Stimulated activated CD8-positive, alpha-beta memory T cell treated with anti-CD3 and anti-CD28 coated beads, Interleukin-4, amount 100 ng/mL, for 24 hours (primary cell): ENCODE measurements around the gene PSMA5.
A peak's percentile ranks its signal among the peaks of the same experiment; 100 is the strongest.
"Not testable (repeated sequence)": the region's sequence is repeated elsewhere in the genome, so short reads cannot be mapped to it uniquely, and the experiment has no call there.

Source experiments
- DNase-seq: peaks from one replicate; pipeline ENCODE4 v3.0.0-alpha.2; 2020; ENCODE audit warnings: low read depth

Gene PSMA5

DNA sequence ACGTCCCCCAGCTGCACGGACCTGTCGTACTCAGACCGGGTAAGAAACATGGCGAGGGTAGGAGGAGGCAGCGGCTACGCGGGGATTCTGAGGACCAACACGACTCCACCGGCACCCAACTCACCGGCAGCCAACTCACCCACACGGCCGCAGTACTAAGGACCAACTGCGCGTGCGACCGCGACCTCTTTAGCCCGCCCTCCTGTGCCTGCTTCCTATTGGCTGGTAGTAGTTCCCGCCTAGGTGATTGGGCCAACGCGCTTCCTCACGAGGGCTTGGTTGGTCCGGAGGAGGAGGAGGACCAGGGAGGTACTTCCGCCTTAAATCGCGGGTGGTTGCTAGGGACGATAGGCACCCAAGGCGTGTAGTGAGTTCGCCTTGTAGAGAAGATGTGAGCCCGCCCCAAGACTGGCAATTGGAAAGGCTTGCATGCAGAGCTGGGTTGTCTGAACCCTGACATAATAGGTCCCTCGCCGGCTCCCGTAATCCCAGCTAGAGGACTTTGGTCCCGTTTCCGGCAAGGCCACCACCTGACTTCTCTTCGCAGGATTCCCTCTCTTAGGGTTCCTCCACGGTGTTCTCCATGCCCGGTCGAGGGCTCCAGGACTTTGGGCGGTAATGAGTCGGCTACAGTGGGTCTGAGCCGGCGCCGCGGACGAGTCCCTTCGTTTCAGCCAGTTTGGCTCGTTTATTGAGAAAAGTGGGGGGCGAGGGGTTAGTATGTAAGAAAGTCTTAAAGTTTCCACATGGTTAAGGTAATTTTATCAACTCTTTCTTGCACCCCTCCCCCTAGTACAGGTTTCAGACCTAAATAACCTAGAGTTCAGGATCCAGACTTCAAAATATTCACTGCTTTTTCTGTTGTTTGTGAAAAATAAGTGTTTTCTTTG lies at the start of gene PSMA5:
Gene PSMA5, minus strand, starts transcription at position 168 of the 890 bp plus-strand sequence. Its CDS starts 118 bp downstream, at position 50.
- DNase-seq, result peak; percentile 90

DNA sequence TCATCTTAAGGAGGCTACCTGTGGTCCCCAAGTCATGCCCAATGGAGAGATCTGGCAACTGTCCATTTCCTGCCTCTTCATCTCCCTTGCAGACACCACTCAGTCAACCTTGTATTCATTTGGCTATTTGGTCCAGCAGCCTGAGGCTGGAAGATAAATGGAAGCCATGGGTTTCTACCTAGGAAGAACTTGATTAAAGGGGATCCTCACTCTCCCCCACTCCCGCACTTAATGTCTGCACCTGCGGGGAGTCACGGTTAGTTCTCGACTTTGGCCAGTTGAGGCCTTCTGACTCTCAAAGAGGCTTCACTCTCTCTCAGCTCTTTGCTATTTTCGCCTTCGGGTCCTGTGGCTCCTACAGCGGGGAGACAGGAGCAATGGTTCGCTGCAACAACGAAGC lies 49.0 kb upstream of the PSMA5 start:
- DNase-seq, result no peak

DNA sequence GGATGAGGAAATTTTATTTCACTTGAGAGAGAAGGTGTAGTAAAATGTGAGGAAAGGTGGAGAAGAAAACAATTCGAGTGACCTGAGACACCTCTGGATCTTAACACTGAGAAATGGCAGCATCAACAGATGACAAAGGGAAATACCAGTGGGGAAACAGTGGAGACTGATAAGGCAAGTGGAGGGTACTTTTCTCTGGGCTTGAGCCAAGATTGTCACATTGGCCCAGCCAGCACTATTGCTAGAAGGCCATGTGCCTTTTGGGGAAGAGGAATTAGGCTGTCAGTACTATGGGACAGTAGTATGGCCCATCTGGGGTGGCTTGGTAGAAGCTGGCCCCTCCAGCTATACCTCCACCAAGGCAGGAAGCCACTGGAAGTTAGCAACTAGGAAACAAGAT lies 48.4 kb upstream of the PSMA5 start:
- no peak for DNase-seq

DNA sequence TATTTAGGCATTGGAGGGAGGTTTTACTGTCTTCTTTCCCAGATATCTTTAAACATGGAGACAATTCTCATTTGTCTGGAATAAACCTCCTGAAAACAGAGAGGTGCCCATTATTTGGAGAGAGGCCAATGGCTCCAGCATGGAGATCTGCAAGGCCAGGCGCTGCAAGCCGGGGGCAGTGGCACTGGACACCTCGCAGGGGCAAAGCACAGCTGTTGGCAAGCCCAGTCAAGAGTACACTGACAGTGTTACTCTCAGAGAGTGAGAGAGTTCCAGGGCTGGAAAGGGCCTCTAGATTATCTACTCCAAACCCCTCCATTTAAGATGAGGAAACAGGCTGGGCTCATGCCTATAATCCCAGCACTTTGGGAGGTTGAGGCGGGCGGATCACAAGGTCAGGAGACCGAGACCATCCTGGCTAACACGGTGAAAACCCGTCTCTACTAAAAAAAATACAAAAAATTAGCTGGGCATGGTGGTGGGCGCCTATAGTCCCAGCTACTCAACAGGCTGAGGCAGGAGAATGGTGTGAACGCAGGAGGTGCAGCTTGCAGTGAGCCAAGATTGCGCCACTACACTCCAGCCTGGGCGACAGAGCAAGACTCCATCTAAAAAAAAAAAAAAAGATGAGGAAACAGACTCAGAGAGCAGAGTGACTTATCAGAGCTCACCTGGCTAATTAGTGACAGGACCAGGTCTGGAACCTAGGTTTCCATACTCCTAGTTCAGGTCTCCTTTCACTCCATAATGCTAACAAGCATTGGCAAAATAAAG lies 47.2 kb upstream of the PSMA5 start:
- not testable (repeated sequence) for DNase-seq

DNA sequence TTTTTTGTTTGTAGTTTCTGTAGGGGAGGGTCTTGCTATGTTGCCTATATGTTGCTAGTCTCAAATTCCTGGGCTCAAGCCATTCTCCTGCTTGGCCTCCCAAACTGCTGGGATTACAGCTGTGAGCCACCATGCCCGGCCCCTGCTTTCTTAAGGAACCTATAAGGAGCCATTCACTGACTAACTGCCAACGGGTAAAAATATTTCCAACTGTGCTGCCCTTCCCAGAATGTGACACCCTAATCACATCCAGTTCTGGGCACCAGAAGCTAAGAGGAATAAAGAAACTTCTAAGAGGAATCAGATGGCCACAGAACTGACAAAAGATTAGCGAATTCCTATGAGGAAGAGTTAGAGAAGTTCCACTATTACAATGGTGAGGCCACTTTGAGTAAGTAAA lies 46.5 kb upstream of the PSMA5 start:
- DNase-seq, result no peak

DNA sequence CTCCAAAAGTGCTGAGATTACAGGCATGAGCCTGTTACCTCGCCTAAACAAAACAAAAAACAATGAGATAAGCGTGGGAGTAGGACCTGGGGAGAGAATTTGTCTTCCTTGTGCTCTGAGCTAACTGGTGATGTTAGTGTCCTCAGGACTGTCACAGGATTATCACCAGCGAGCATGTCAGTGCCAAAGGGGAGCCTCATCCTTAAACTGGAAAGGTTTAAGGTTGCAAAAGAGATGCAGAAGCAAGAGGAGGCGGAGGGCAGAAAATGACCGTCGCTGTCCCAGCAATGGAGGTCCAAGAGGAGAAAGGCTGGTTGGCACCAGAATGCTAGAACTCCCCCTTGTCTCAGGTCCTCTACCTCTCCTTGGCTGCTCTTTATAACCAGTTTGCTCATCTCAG lies 44.0 kb upstream of the PSMA5 start:
- no peak for DNase-seq

DNA sequence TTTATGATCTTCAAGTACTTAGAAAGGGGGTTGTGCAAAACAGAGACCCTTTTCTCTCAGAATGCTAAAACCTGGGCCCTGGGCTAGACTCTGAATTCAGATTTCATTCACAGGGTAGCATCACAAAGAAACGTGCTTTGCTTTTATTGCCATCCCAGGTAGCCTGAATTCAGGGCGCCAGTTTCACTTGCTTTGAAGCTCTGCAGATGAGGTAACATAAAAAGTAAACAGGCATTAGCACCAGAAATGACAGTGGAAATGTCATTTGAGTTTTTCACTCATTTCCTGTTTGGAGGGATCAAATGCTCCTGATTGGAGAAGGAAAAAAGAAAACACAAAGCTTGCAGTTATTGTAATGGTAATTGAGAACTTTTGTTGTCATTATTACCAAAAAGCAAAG lies 42.7 kb upstream of the PSMA5 start:
- no peak for DNase-seq

DNA sequence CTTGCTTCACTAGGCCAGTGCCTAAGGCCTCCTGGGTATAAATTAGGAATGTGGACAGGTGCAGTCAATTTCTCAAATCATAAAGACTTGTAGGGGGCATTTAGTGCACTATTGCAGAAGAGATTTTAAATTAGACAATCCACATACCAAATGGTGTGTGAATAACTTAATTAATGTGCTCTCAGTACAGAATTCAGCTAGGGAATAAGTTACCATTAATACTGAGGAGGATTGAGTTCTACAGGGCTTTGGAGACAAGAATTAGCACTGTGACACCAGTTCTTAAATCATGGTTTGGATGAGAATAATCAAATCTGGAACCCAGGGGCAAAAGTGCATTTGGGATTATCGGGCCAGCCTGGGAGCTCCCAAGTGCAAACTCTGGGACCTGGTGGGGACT lies 41.8 kb upstream of the PSMA5 start:
- DNase-seq, result no peak

DNA sequence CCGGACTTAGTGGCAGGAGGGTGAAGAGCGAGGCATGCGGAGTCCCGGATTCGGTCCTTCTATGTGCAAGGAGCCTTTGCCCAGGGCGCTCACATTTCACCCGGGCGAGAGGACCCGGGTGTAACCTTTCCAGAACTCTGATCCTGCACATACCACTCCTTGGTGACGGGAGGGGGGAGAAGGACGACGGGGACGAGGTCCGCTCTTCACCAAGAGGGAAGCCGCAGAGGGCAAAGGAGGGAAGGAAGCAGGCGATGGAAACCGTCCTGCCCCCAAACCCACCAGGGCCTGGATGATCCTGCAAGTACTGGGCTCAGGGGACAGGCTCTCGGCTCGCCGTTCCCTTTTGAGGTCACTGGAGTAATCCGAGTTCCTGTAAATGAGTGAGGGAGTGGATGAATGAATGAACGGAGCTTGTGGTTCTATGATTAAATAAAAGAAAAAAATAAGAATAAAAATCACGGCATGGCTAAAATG lies 41.1 kb upstream of the PSMA5 start:
- DNase-seq, result no peak

DNA sequence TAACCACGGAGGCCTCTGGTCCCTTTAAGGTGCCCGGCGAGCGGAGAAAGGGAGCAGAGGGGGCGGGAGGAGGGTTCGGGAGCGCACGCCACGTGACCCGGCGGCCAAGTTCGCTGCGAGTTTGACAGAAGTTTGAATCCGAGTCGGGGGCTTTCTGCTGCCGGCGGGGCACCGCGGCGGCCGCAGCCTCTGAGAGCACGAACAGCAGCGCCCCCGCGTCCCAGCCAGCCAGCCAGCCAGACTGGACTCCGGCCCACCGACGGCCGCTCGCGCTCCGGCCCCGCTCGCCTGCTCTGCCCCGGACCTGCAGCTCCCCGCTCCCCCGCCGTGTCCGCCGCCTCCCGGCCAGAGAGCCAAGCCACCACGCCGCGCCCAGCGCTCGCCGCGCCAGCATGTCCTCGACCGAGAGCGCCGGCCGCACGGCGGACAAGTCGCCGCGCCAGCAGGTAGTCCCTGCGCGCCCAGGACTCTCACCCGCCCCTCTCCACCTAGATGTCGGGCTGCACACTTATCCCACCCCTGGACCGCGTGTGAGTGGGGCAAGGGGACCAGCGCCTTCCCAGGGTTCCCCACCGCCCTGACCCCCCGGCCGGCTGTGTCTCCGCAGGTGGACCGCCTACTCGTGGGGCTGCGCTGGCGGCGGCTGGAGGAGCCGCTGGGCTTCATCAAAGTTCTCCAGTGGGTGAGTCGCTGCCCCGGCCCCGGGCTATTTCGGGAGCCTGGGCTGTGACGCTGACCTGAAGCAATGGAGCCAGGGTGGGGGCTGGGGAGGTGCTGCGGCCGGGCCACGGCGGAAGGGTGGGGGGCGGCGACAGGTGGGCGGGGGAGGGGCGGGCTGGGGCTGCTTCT lies 40.4 kb upstream of the PSMA5 start, which contains the start of gene SYPL2:
Gene SYPL2, plus strand, starts transcription at position 95 of the 849 bp plus-strand sequence. Its CDS starts 298 bp downstream, at position 393.
- DNase-seq, result no peak

DNA sequence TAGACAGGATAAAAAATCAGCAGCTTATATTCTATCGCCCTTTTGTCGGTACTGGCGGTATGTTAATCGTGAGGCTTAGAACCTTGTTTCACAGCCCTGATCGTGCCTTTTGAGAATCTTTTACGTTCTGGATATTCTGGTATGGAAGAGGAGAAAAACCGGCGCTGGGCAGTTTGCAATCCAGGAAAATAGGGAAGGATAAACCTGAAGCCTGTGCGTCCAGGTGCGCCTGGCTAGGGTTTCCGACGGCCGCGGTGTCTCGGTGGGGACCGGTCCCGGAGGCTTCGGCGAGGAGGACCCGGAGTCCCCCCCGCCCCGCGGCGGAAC lies 39.8 kb upstream of the PSMA5 start:
- no peak for DNase-seq

DNA sequence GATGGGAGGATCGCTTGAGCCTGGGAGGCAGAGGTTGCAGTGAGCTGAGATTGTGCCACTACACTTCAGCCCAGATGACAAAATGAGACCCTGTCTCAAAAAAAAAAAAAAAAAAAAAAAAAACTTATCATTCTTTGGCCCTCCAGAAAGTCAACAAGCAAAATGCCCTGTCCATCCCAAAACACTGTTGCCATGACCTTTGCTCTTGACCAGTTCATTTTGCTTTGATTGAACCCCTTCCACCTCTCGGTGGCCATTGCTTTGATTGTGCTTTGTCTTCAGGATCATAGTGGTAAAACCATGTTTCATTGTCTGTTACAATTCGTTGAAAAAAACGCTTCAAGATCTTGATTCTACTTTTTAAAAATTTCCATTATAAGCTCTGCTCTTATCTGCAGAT lies 31.6 kb upstream of the PSMA5 start:
- no peak for DNase-seq

DNA sequence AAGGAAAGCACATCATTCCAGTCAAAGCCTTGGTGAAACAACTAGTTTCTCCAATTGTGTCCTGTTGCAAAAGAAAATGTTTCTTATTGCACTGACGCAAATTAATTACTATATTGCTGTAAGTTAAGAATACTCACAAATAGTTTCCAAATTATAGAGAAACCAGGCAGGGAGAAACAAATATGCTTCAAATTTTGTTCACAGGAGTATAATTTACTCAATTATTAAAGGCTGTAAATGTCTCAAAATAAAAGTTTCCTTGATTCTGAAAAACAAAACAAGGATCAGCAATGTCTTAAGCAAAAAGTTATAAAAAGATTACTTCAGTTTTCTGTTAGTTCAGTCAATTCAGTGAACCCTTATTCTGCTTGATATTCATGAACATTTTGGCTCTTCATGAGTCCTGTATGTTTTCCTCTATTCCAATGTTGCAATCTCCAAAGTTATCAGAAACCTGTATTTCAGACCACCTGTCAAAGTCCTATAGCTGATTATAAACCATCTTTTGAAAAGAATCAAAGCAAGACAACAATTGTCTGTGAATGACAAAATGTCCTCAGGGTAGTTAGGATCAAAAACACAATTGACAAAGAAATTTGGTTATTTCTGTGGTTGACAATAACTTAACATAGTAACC lies 28.4 kb upstream of the PSMA5 start:
- DNase-seq, result no peak

DNA sequence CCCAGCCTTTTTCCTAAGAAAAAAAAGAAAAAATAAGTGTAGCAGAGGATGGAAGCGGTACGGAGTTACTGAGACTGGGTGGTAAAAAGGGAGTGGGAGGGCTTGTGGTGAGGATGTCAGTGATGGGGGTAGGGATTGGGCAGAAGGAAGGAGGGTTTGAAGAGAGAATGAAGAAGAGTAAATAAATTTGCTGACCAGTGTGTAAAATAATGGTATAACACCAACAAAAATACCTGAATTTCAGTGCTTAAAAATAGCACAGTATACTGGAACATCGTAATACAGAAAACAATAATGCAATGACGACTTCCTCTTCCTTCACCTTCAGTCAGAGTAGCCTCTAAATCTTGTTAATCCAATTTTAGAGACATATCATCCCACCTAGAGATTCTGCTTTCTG lies 21.3 kb upstream of the PSMA5 start:
- DNase-seq, result no peak

DNA sequence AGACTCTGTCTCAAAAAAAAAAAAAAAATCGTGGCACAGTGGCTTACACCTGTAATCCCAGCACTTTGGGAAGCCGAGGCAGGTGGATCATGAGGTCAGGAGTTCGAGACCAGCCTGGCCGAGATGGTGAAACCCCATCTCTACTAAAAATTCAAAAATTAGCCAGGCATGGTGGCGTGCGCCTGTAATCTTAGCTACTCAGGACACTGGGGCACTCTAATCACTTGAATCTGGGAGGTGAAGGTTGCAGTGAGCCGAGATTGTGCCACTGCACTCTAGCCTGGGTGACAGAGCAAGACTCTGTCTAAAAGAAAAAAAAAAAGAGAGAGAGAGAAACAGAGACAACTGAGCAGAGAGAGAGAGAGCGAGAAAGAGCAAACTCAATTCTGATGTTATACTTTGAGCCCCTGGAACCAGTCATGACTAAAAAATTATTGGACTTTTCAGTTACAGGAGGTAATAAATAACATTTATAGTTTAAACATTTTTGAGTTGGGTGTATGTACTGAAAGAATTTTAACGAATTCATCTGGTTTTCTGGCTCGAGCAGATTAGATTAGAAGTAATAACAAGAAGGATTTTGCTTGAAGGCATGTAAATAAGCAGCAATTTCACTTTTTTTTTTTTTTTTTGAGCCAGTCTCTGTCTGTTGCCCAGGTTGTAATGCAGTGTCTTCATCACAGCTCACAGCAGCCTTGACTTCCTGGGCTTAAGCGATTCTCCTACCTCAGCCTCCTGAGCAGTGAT lies 19.9 kb upstream of the PSMA5 start:
- DNase-seq, result not testable (repeated sequence)

DNA sequence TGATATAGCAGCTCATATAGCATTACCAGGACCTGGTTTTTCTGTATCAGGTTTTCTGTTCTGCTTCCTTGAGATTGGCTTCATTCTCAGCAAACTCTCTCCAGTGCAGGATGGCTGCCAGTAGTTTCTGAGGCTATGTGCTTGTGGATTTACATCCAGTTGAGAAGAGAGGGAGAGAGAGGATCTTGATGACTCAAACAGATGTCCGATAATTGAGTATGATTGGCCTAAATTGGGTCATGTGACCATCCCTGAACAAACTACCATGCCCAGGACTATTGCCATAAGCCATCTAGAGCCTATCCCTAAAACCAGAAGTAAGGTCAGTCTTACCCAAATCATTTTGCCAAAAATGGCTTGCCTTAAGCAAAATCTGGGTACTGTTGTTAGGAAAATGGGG lies 18.1 kb upstream of the PSMA5 start:
- no peak for DNase-seq

DNA sequence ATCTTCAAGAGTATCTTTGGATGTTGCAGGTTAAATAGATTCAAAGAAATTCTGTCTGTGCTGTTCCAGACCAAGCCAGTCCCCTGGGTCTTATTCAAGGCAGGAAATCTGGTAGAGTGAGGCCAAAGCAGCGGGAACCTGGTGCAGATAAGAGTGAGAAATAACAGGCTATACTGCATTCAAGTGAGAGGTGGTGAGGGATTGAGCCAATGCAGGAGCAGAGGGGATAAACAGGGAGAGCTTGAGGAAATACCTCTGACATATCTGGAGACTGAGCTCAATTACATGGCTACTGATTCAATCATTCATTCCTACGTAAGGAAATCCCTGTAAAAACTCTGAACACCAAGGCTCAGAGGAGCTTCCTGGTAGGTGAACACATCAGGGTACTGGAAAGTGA lies 17.2 kb upstream of the PSMA5 start:
- DNase-seq, result no peak

DNA sequence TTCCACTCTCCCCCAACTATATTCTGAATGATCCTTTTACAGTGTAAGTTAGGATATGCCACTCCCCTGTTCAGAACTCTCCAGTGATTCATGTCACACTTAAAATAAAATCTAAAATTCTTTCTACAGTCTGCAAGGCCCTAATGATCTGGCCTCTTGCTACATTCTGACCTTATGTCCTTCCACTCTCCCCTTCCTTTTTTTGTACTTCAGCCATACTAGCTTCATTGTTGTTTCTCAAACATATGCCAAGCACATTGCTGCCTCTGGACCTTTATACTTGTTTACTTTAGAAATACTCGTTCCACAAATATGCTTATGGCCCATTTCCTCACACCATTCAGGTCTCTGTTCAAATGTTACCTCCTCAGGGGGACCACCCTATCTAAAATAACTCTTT lies 14.8 kb upstream of the PSMA5 start:
- no peak for DNase-seq

DNA sequence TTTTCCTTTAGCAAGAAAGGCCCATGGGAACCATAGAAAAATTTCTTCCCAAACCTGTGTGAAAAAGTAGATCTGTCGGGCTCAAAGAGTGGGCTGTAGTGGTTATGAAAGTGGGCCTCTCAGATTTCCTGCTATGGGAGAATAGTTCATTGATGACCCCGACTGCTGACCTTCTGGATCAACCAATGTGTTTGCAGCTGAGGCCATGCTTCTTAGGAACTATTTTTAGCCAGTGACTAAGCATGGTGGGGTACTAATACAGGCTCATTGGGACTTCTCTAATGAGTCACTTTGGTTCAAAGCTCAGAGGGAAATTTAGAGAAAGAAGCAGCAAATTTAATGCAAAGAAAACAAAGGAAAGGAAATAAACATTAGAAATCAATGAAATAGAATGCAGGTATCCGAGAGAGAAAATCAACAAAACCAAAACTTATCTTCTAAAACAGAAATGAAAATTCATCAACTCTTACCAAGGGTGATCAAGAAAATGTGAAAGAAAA lies 12.6 kb upstream of the PSMA5 start:
- no peak for DNase-seq

DNA sequence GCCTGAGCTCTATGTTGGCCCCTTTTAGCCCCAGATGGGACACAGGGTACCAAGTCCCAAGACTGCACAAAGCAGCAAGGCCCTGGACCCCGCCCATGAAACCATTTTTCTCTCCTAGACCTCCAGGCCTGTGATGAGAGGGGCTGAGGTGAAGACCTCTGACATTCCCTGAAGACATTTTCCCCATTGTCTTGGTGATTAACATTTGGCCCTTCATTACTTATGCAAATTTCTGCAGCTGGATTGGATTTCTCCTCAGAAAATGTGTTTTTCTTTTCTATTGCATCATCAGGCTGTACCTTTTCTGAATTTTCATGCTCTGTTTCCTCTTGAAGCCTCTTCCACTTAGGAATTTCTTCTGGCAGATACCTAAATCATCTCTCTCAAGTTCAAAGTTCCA lies 8.2 kb upstream of the PSMA5 start:
- DNase-seq, result no peak

DNA sequence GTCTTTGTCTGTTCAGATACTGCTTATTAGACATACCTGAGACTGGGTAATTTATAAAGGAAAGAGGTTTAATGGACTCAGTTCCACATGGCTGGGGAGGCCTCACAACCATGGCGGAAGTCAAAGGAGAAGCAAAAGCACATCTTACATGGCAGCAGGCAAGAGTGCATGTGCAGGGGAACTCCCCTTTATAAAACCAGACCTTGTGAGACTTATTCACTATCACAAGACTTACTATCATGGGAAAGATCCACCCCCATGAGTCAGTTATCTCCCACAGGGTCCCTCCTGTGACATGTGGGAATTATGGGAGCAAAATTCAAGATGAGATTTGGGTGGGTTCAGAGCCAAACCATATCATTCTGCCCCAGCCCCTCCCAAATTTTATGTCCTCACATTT lies 7.1 kb upstream of the PSMA5 start:
- no peak for DNase-seq
